GM19238 (cell line): ENCODE measurements around the gene CCDC24.

Source experiments
- DNase-seq: peaks from one replicate; pipeline ENCODE4 v3.0.0; 2011; ENCODE audit warnings: low spot score; ENCODE audit not compliant: insufficient read length

CCDC24 gene

GRCh38 chr1:44024031-44024902 lies 32.9 kb downstream of the CCDC24 start:
- DNase-seq = no peak

GRCh38 chr1:44024903-44025525 lies 33.6 kb downstream of the CCDC24 start:
- DNase-seq = no peak

- DNase-seq = no peak
These were observed 34.4 kb downstream of the CCDC24 start for GRCh38 chr1:44025816-44026215.

GRCh38 chr1:44027320-44027719 lies 35.9 kb downstream of the CCDC24 start:
- DNase-seq = no peak

GRCh38 chr1:44029260-44029910 lies 38.0 kb downstream of the CCDC24 start:
- peak; percentile 37 for DNase-seq

GRCh38 chr1:44029911-44030604 lies 38.7 kb downstream of the CCDC24 start:
- peak; percentile 91 for DNase-seq

GRCh38 chr1:44030605-44031251 lies 39.3 kb downstream of the CCDC24 start:
- DNase-seq = peak; percentile 40

GRCh38 chr1:44031252-44032169 lies 40.1 kb downstream of the CCDC24 start, which contains the start of gene SLC6A9:
Gene SLC6A9, minus strand, starts transcription at chr1:44031462. Its CDS starts 7,185 bp downstream, at chr1:44024277.
- DNase-seq = no peak

- DNase-seq = no peak
These were observed 40.9 kb downstream of the CCDC24 start for GRCh38 chr1:44032170-44032790.

GRCh38 chr1:44033041-44033575 lies 41.7 kb downstream of the CCDC24 start:
- no peak for DNase-seq

- no peak for DNase-seq
These were observed 42.4 kb downstream of the CCDC24 start for GRCh38 chr1:44033756-44034155.

- DNase-seq = no peak
These were observed 43.0 kb downstream of the CCDC24 start for GRCh38 chr1:44034423-44034822.

- DNase-seq = no peak
These were observed 43.7 kb downstream of the CCDC24 start for GRCh38 chr1:44034976-44035716.

- DNase-seq = no peak
These were observed 44.5 kb downstream of the CCDC24 start for GRCh38 chr1:44035726-44036408.

GRCh38 chr1:44036409-44037139 lies 45.2 kb downstream of the CCDC24 start:
- DNase-seq = peak; percentile 46

GRCh38 chr1:44037154-44037553 lies 45.8 kb downstream of the CCDC24 start:
- DNase-seq = no peak
